Jurkat, Clone E6-1 (cell line): ENCODE data around the gene FAM107B.
"Not testable (repeated sequence)": the region's sequence is repeated elsewhere in the genome, so short reads cannot be mapped to it uniquely, and the experiment has no call there.

ENCODE experiments used
- DNase-seq: peaks from one replicate; pipeline ENCODE4 v3.0.0-alpha.2; 2011; ENCODE audit warnings: low read depth, low spot score
- H3K4me3 ChIP-seq: 2 replicates; pipeline ENCODE4 v1.5.1; 2011; ENCODE audit warnings: mild to moderate bottlenecking, low read length, control low read depth, moderate library complexity

Gene FAM107B

GRCh38 chr10:14593806-14594205, 180.9 kb downstream of the FAM107B start:
- DNase-seq, result no peak

GRCh38 chr10:14592566-14592965, 182.1 kb downstream of the FAM107B start:
- no peak for DNase-seq
- no peak overlapping the region for H3K4me3 ChIP-seq

More at GRCh38 chr10:14593806-14594205, 180.9 kb downstream of the FAM107B start:
- H3K4me3 ChIP-seq, result no peak overlapping the region

DNA sequence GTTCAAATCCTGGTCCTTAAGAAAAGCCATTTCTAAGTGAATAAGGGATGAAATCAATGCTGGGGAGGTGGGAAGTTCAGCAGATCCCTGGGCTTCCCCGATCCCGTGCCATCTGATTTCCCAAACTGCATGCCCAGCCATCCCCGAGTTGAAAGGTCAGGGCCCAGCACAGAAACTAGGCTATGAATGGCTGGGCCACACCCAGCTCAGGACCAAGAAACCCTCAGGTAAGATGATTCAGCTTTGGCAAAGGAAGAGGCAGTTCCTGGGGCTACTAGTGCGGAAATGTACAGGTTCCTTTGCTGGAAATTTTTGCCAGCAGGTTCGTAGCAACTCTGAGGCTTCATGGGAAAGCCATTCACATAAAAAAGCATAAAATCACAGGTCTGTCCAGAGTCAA, 182.7 kb downstream of the FAM107B start:
- no peak for DNase-seq

GRCh38 chr10:14588938-14589294, 185.8 kb downstream of the FAM107B start:
- not testable (repeated sequence) for H3K4me3 ChIP-seq, DNase-seq

More for the DNA sequence above, 182.7 kb downstream of the FAM107B start:
- no peak overlapping the region for H3K4me3 ChIP-seq

- no peak overlapping the region for H3K4me3 ChIP-seq
- DNase-seq, result no peak
These were observed 186.4 kb downstream of the FAM107B start for GRCh38 chr10:14588084-14588937.

DNA sequence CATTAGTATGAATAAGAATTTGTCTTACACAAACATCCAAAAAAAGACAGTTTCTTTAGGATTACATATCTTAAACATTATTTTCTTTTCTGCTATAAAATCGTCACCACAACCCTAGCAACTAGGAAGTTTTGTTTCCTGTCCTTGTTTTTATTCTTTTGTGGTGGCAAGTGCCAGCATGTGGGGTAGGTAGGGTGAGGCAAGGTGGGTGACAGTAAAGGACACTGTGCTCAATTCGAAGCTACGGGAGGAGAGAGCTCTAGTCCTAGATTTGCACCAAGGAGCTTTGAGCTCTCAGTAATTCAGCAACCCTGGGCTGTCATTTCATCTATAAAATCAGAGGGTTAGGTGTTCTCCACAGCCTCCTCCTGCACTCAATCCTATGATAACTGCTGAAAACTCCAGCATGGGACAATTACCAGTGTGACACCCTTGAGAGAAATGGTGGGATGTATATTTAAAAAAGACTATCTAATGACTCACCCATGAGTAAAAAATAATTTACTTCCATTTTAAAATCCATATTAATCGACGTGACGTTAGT, 187.1 kb downstream of the FAM107B start:
- no peak overlapping the region for H3K4me3 ChIP-seq
- no peak for DNase-seq

GRCh38 chr10:14586901-14587300, 187.8 kb downstream of the FAM107B start:
- no peak overlapping the region for H3K4me3 ChIP-seq
- no peak for DNase-seq

DNA sequence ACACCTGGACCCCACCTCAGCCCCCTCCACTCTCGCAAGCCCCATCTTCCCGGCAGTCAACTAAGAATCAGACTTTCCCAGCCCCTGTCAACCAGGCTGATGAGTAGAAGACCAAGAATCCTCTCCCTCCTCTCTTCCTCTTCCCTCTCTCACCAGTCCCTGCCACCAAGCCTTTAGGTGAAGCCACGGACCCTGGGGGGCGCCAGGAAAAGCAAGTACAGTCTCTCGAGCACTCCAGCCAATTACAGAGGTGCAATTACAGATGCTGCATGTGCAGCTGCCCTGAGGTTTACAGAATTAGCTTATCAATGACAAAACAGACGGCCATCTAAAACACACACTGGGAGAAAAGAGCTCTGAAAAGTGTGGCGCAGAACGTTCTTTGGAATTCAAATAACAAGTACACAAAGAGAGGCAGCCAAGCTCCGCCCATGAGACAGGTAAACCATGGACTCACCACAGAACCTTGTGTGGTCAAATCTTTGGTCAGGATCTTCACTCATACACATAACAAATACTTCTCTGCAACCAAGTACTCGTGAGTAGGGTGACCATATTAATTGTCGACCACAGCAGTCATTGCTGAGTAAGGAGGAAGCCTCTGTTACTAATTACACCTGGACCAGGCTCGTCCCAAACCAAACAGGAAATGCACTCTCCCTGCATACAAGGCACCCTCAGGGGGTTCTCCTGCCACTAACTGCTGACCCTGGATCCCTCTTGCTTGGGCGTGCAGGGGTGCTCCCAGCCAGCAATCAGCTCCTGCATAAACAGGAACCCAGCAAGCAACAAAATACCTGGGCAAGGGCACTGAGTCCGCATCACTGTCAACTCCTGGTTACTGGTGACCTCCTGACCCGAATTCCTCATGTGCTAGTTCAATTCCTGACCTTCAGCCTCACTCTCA, 189.2 kb downstream of the FAM107B start:
- no peak for DNase-seq
- no peak overlapping the region for H3K4me3 ChIP-seq

DNA sequence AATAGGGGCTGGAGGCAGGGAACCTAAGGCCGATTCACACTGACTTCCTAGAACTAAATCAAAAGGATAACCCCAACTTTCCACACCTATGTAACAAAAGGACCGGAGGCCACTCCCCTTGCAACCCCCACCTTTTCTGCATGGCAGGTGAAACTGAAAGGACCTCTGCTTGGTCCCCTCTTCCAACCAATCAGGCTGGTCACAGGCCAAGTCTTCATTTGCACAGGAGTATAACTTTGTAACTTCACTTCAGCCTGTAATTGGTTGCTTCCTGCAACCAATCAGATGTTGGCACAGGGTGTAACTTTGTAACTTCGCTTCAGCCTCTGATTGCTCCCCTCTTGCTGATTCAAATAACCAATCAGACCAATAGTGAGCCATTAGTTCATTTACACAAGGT, 190.0 kb downstream of the FAM107B start:
- no peak for DNase-seq
- H3K4me3 ChIP-seq, result no peak overlapping the region

GRCh38 chr10:14583967-14584366, 190.7 kb downstream of the FAM107B start:
- H3K4me3 ChIP-seq, result no peak overlapping the region
- DNase-seq, result no peak

GRCh38 chr10:14583252-14583651, 191.4 kb downstream of the FAM107B start:
- DNase-seq, result no peak
- H3K4me3 ChIP-seq, result no peak overlapping the region

GRCh38 chr10:14581553-14582321, 193.0 kb downstream of the FAM107B start:
- DNase-seq, result no peak
- H3K4me3 ChIP-seq, result no peak overlapping the region

GRCh38 chr10:14580671-14581332, 193.9 kb downstream of the FAM107B start:
- DNase-seq, result no peak
- H3K4me3 ChIP-seq, result no peak overlapping the region

DNA sequence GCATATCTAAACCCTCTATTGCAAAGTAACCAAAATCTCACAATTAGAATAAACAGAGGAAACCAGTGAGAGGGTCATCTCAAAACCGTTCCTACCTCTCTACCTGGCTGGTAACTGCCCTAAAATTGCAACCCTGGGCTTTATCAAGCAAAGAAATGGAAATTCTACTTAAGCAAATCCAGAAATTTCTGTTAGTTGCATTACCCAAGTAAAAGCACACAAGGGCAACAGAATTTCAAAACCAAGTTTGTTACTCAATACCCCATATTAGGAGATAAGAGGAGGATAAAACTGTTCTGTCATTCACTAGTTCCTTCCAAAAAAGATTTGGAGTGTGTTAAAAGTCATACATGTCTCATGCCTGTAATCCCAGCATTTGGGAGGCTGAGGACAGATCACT, 195.3 kb downstream of the FAM107B start:
- no peak overlapping the region for H3K4me3 ChIP-seq
- no peak for DNase-seq

GRCh38 chr10:14578060-14578952, 196.4 kb downstream of the FAM107B start:
- no peak for DNase-seq
- H3K4me3 ChIP-seq, result no peak overlapping the region

- no peak for DNase-seq
- no peak overlapping the region for H3K4me3 ChIP-seq
These were observed 199.8 kb downstream of the FAM107B start for GRCh38 chr10:14574885-14575284.

- DNase-seq, result no peak
- no peak overlapping the region for H3K4me3 ChIP-seq
These were observed 200.4 kb downstream of the FAM107B start for GRCh38 chr10:14574291-14574690.
